Neuronal stem cell (in vitro differentiated cells): ENCODE results near the gene SEPTIN7.

Experiments
- DNase-seq: peaks from one replicate; pipeline ENCODE4 v3.0.0-alpha.2; 2013; ENCODE audit warnings: low spot score
- H2AFZ ChIP-seq: one replicate; pipeline ENCODE4 v1.6.1; 2013; ENCODE audit warnings: mild to moderate bottlenecking, low read length, inconsistent platforms
- H2AK5ac ChIP-seq: 2 replicates; pipeline ENCODE4 v1.6.1; 2013; ENCODE audit warnings: low read depth, mild to moderate bottlenecking, inconsistent platforms, low read length, moderate library complexity, mixed read lengths
- H2BK120ac ChIP-seq: 2 replicates; pipeline ENCODE4 v1.6.1; 2013; ENCODE audit warnings: low read depth, mild to moderate bottlenecking, inconsistent platforms, low read length, moderate library complexity, mixed read lengths
- H2BK12ac ChIP-seq: one replicate; pipeline ENCODE4 v1.6.1; 2013; ENCODE audit warnings: low read length, inconsistent platforms
- H2BK15ac ChIP-seq: 2 replicates; pipeline ENCODE4 v1.6.1; 2013; ENCODE audit warnings: mild to moderate bottlenecking, low read length, inconsistent platforms, mixed read lengths
- H2BK5ac ChIP-seq: one replicate; pipeline ENCODE4 v1.6.1; 2013; ENCODE audit warnings: inconsistent platforms, mild to moderate bottlenecking, low read length, moderate library complexity
- H3K14ac ChIP-seq: one replicate; pipeline ENCODE4 v1.6.1; 2013; ENCODE audit warnings: low read length, inconsistent platforms
- H3K18ac ChIP-seq: 2 replicates; pipeline ENCODE4 v1.6.1; 2013; ENCODE audit warnings: low read length, inconsistent platforms
- H3K23ac ChIP-seq: 2 replicates; pipeline ENCODE4 v1.6.1; 2013; ENCODE audit warnings: low read depth, mild to moderate bottlenecking, mixed read lengths, low read length, inconsistent platforms; ENCODE audit not compliant: poor library complexity
- H3K27ac ChIP-seq: replicated peaks from 3 replicates; pipeline ENCODE4 v1.5.1; 2013; ENCODE audit warnings: low read length, inconsistent platforms
- H3K27me3 ChIP-seq, 3 experiments: 2 replicates each; pipeline ENCODE4 v1.6.1; 2013; ENCODE audit warnings: low read length in 3 of 3, mild to moderate bottlenecking in 2 of 3, inconsistent platforms in 1 of 3, low read depth in 1 of 3, mixed read lengths in 1 of 3, moderate library complexity in 1 of 3; ENCODE audit not compliant: control insufficient read depth in 3 of 3, insufficient read depth in 3 of 3
- H3K36me3 ChIP-seq, 2 donors: replicated peaks in 1 of 2; 2 replicates each; pipeline ENCODE4 v1.6.1; 2013; ENCODE audit warnings: low read length in 2 of 2; ENCODE audit not compliant: control insufficient read depth in 2 of 2, insufficient read depth in 2 of 2
- H3K4ac ChIP-seq: 2 replicates; pipeline ENCODE4 v1.6.1; 2013; ENCODE audit warnings: inconsistent platforms, mild to moderate bottlenecking, low read length, moderate library complexity
- H3K4me1 ChIP-seq, 2 donors: 1 replicate in 1 of 2; 2 replicates in 1 of 2; pipeline ENCODE4 v1.6.1; 2013; ENCODE audit warnings: low read length in 2 of 2, low read depth in 1 of 2; ENCODE audit not compliant: control insufficient read depth in 2 of 2, insufficient read depth in 1 of 2
- H3K4me2 ChIP-seq: one replicate; pipeline ENCODE4 v1.6.1; 2013; ENCODE audit warnings: mild to moderate bottlenecking, low read length, inconsistent platforms; ENCODE audit not compliant: insufficient read depth, poor library complexity, severe bottlenecking
- H3K4me3 ChIP-seq, 2 donors: 2 replicates each; pipeline ENCODE4 v1.5.1; 2013; ENCODE audit warnings: low read length in 2 of 2, mild to moderate bottlenecking in 2 of 2, inconsistent platforms in 1 of 2, moderate library complexity in 1 of 2
- H3K79me1 ChIP-seq: one replicate; pipeline ENCODE4 v1.6.1; 2013; ENCODE audit warnings: low read depth, mild to moderate bottlenecking, inconsistent platforms, low read length, moderate library complexity
- H3K9ac ChIP-seq: one replicate; pipeline ENCODE4 v1.6.1; 2013; ENCODE audit warnings: mild to moderate bottlenecking, low read depth, low read length, inconsistent platforms; ENCODE audit not compliant: poor library complexity
- H3K9me3 ChIP-seq, 2 donors: replicated peaks in 1 of 2; 2 replicates each; pipeline versions ENCODE3 to v1.6.1; 2013; ENCODE audit warnings: low read length in 2 of 2, mild to moderate bottlenecking in 2 of 2, inconsistent platforms in 1 of 2, low read depth in 1 of 2, mixed read lengths in 1 of 2, moderate library complexity in 1 of 2; ENCODE audit not compliant: control insufficient read depth in 2 of 2, insufficient read depth in 1 of 2
- H4K8ac ChIP-seq: one replicate; pipeline ENCODE4 v1.6.1; 2013; ENCODE audit warnings: low read depth, mild to moderate bottlenecking, inconsistent platforms, low read length, moderate library complexity
- H4K91ac ChIP-seq: one replicate; pipeline ENCODE4 v1.6.1; 2013; ENCODE audit warnings: low read length, low read depth, mild to moderate bottlenecking, inconsistent platforms; ENCODE audit not compliant: poor library complexity
- WGBS, 2 donors: extraction: QIAGEN DNeasy Blood & Tissue Kit; methylation state at CpG; one replicate each; pipeline ENCODE4 v1.1.7; 2013; ENCODE audit warnings: missing lambda C conversion rate in 2 of 2, mixed read lengths in 1 of 2; ENCODE audit not compliant: insufficient read length in 2 of 2, insufficient replicate concordance in 1 of 2; ENCODE audit errors: extremely low coverage in 2 of 2; 5-methylcytosine and 5-hydroxymethylcytosine counted together

Gene SEPTIN7

DNA sequence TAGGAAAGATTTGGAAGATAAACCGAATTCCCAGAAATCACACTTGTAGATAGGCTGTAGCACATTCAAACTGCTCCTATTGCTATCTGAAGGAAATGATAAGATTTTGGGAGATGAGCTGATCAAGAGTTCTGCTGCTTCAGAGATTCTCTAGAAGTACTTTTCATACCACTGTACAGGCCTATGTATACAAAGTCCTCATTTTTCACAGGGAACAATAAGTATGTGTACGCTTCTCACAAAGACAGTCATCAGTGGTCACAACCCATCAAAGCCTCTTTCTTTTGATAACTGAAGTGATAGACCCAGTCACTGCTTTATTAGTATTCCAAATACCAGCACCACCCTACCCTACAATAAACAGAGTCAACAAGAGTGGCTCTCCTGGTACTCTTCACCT, 15.6 kb upstream of the SEPTIN7 start:
- no peak overlapping the region for H4K8ac ChIP-seq
- H2AFZ ChIP-seq, result no peak overlapping the region
- no peak overlapping the region for H4K91ac ChIP-seq
- H2BK12ac ChIP-seq, result no peak overlapping the region
- no peak overlapping the region for H2BK120ac ChIP-seq
- no peak overlapping the region for H3K4me3 ChIP-seq
- H2BK15ac ChIP-seq, result no peak overlapping the region
- H3K36me3 ChIP-seq, result no peaks in the 10 kb centered on the region
- H3K9me3 ChIP-seq, result no peaks in the 10 kb centered on the region
- no peak overlapping the region for H3K14ac ChIP-seq
- no peak overlapping the region for H3K27ac ChIP-seq
- no CpG with 5 or more reads among the region's 2 CpGs for WGBS, 2 donors
- no peak overlapping the region for H3K4me2 ChIP-seq
- H3K4me1 ChIP-seq, result no peaks in the 10 kb centered on the region
- H2BK5ac ChIP-seq, result no peak overlapping the region
- no peaks in the 10 kb centered on the region for H3K27me3 ChIP-seq
- no peak overlapping the region for H3K23ac ChIP-seq
- H3K79me1 ChIP-seq, result no peaks in the 10 kb centered on the region
- no peak overlapping the region for H3K18ac ChIP-seq
- no peak for DNase-seq
- no peak overlapping the region for H2AK5ac ChIP-seq
- H3K4ac ChIP-seq, result no peak overlapping the region
- H3K9ac ChIP-seq, result no peak overlapping the region

DNA sequence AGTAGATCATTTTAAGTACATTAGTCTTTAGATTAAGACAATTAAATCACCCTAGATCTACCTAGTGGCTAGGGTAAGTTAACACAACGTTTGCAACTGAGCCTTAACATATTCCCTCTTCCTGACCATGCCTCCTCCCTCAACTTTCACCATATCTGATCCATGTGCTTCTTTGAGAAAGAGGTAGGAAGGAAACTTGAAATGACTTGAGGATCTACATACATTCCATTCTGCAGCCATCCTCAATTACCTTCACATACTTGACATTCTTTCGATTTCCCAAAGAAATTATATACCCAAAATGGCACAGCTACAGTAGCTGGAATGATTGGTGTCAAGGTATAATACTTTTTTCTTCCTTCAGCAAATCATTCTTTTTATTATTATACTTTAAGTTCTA, 12.9 kb upstream of the SEPTIN7 start:
- H2BK15ac ChIP-seq, result no peak overlapping the region
- H3K79me1 ChIP-seq, result no peaks in the 10 kb centered on the region
- no peak overlapping the region for H2AFZ ChIP-seq
- no peaks in the 10 kb centered on the region for H3K36me3 ChIP-seq
- H3K4me1 ChIP-seq, result no peaks in the 10 kb centered on the region
- no peak overlapping the region for H3K4me3 ChIP-seq
- H3K9me3 ChIP-seq, result no peaks in the 10 kb centered on the region
- no peak overlapping the region for H2BK120ac ChIP-seq
- H2BK12ac ChIP-seq, result no peak overlapping the region
- no peak overlapping the region for H3K14ac ChIP-seq
- no peak overlapping the region for H3K4ac ChIP-seq
- no peak overlapping the region for H2AK5ac ChIP-seq
- no CpG with 5 or more reads among the region's 2 CpGs for WGBS, 2 donors
- H3K23ac ChIP-seq, result no peak overlapping the region
- no peak overlapping the region for H3K27ac ChIP-seq
- H3K9ac ChIP-seq, result no peak overlapping the region
- no peak overlapping the region for H3K18ac ChIP-seq
- no peak overlapping the region for H3K4me2 ChIP-seq
- H2BK5ac ChIP-seq, result no peak overlapping the region
- no peak for DNase-seq
- no peak overlapping the region for H4K8ac ChIP-seq
- no peak overlapping the region for H4K91ac ChIP-seq
- H3K27me3 ChIP-seq, result no peaks in the 10 kb centered on the region

DNA sequence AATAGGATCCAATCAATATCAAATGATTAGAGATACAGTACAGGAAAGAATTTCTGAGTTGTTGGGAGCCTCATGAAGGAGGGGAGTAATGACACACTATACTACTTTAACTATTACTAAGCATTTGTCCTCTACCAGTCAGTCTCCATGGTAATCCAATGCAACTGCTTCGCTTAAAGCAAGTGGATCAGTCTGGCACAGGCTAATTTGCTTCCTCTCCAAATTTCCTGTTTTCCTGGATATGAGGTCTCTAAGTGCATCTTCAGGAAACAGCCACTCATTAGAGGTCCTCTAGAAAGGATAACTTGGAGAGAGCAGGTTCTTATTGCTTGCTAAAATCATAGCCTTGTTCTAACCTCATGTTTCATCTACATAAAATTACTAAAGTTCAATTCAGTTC, 8.4 kb upstream of the SEPTIN7 start:
- H3K14ac ChIP-seq, result no peak overlapping the region
- H3K4ac ChIP-seq, result no peak overlapping the region
- H2AFZ ChIP-seq, result no peak overlapping the region
- no peaks in the 10 kb centered on the region for H3K4me1 ChIP-seq
- no peak overlapping the region for H4K91ac ChIP-seq
- H3K79me1 ChIP-seq, result no peaks in the 10 kb centered on the region
- H2BK12ac ChIP-seq, result no peak overlapping the region
- H3K18ac ChIP-seq, result no peak overlapping the region
- H3K36me3 ChIP-seq, result no peaks in the 10 kb centered on the region
- H3K23ac ChIP-seq, result no peak overlapping the region
- no peaks in the 10 kb centered on the region for H3K27me3 ChIP-seq
- no peak overlapping the region for H2BK5ac ChIP-seq
- WGBS, 2 donors, result no CpG with 5 or more reads among the region's 1 CpG
- H2BK120ac ChIP-seq, result no peak overlapping the region
- H3K9me3 ChIP-seq, result peaks cover 0 to 5% of the 10 kb centered on the region in 2 donors
- H3K4me3 ChIP-seq, result no peak overlapping the region
- H2AK5ac ChIP-seq, result no peak overlapping the region
- H3K27ac ChIP-seq, result no peak overlapping the region
- no peak overlapping the region for H3K9ac ChIP-seq
- H3K4me2 ChIP-seq, result no peak overlapping the region
- no peak for DNase-seq
- no peak overlapping the region for H2BK15ac ChIP-seq
- no peak overlapping the region for H4K8ac ChIP-seq

DNA sequence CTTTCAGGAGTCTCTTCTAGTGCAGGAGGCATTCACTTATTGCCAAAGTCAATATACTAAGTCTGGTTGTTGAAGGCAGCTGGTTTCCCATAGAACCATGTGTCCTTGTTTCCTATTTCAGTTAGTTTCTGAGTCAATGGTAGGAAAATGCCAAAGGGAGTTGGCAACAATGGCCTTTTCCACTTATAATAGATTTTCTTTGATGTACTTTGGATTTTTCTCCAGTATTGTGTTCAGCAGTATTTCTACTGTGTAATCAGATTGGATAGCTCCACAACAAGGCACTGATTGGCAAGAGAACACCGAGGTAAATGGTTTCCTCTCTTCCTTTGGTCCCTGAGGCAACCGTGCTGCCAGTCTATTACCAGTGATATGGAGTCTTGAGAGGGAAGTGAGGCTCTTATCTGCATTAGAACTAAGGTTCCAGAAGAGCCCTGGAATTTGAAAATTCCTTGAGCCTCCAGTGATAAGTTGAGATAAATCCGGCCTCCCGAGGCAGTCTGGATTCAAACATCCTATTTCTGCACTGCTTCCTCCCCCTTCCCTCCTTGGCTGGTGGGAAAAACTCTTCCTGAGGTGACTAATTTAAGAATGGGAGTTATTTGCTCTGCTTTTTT, 7.9 kb upstream of the SEPTIN7 start:
- Histone ChIP-seq H3K9ac (no peak overlapping the region), H3K18ac (no peak overlapping the region), H3K4me2 (no peak overlapping the region), H3K79me1 (no peaks in the 10 kb centered on the region), H3K36me3 (no peaks in the 10 kb centered on the region), H3K14ac (no peak overlapping the region), H2AK5ac (no peak overlapping the region), H3K23ac (no peak overlapping the region), H2BK5ac (no peak overlapping the region), H2BK12ac (no peak overlapping the region), H2BK15ac (no peak overlapping the region), H4K8ac (no peak overlapping the region), H3K4me1 (no peaks in the 10 kb centered on the region), H3K9me3 (peaks cover 0 to 5% of the 10 kb centered on the region in 2 donors), H3K27me3 (no peaks in the 10 kb centered on the region), H3K4me3 (no peak overlapping the region), H3K27ac (no peak overlapping the region), H2BK120ac (no peak overlapping the region), H3K4ac (no peak overlapping the region), H4K91ac (no peak overlapping the region), H2AFZ (no peak overlapping the region)
- no peak for DNase-seq
- WGBS, 2 donors, result no CpG with 5 or more reads among the region's 4 CpGs
